ENCODE measurements around the gene PKIG. TPM values are rescaled to one million over a fixed set of nuclear protein-coding genes. Genes with fewer than 3 reads are reported as not detected.

PKIG gene
- total RNA-seq, 1 experiment from 2014 or later = 66.3 TPM

DNA sequence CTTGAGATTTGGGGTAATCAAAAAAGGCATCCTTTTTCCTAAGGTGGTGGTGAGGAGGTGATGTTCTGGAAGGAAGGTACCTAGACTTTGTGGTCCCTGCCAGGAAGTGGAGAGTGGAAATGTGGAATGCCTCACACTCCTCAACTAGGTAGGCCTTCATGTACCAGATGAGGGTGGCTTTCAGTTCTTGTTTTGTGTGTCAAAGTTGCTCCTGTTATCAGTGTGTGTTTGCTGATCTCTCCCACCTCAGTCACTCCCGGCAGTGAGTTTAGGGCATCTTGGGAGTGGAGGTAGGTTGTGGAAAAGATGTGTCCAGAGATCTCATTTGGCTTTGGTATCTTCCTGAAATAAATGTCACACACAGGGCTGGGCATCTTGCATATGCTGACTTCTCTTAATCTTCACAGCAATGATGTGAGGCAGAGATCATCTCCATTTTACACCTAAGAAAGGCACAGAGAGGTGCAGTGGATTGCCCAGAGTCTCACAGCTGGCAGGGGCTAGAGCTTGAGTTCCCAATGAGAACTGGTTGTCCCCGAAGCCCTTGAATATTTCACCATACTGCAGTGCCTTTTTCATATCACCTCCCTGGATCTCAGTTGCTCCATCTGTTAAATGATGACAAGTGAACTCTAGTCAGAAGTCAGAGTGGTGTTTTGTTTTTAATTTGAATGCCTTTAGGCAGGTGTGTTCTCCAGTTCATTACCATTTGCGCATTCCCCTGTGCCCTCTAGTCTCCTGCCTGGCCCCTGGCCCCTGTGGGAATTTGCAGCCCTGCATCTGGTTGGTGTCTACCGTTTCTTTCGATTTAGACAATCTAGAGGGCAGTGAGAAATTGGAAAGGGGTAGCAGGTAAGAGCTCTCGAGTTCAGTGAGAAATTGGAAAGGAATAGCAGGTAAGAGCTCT lies 2.9 kb downstream of the PKIG start:
- intact Hi-C loops (cut with micrococcal nuclease; ENCODE audit: unreplicated experiment) = no loop called here
- BruUV-seq (replicated peaks) = no TSS peak
- POLR2A ChIA-PET = interaction anchor here (0.8 kb wide), 1 partner anchor 32 kb away, joined by 4 read pairs; no protein-coding TSS in a partner anchor

DNA sequence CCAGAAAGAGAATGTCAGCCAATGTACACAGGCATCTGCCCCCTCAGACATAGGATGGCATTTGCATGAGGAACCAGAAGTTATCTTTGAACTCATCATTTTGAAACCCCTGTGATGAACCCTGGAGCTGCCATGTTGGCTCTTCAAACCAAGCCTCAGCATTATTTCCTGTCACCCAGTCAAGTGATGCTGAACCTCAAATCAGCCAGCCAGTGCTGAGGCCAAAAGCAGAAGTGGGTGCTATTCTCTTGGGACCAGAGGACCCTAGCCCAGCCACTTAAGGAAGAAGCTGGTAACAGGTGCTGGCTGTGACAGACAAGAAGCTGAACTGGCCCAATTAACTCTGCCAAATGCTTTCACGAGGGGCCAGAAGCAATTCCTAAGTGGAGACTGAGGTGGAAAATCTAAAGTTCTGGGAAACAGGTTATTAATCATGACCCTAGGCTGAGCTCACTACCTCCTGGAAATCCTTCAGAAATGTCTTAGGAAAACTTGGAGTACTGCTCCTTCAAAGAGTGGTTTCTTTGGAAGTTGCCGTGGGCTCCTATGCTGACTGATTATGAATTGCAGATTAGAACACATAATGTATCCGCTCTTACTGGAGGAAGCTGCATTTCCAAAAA lies 4.0 kb downstream of the PKIG start:
- no peak overlapping the region for H3K4me3 ChIP-seq (ENCODE audit: low read depth in 2 of 2, low read length in 2 of 2)
- BruUV-seq (replicated peaks) = no TSS peak
- no peaks in the 10 kb centered on the region for H3K9me3 ChIP-seq (ENCODE audit: control insufficient read depth, insufficient read depth, low read depth, low read length)
- no peaks in the 10 kb centered on the region for H3K36me3 ChIP-seq (ENCODE audit: control insufficient read depth, insufficient read depth, low read length)
- POLR2A ChIA-PET = interaction anchor here (0.6 to 0.8 kb wide), 2 partner anchors 33 to 378 kb away, joined by 4 to 5 read pairs; no protein-coding TSS in a partner anchor
- H3K27ac ChIP-seq (ENCODE audit: low read length) = peak overlapping the region; percentile 26; the same call in 1 of the 2 replicates
- peaks cover 30% of the 10 kb centered on the region for H3K4me1 ChIP-seq (ENCODE audit: control insufficient read depth, insufficient read depth, low read length)
- no peak for ATAC-seq
- CTCF ChIA-PET = interaction anchor here (0.7 kb wide), 1 partner anchor 16 kb away, joined by 6 read pairs; no protein-coding TSS in a partner anchor
- H3K27me3 ChIP-seq (ENCODE audit: control insufficient read depth, insufficient read depth, low read length) = no peaks in the 10 kb centered on the region
- TF ChIP-seq POLR2AphosphoS5 (IDR thresholded peaks at IDR 0.05; ENCODE audit: low read depth, low read length) = no peak
- no peak for TF ChIP-seq CTCF (IDR thresholded peaks at IDR 0.05)
- no peak for TF ChIP-seq SIN3A (IDR thresholded peaks at IDR 0.05; ENCODE audit: borderline replicate concordance, insufficient read depth, low read depth, low read length)
- no peak for TF ChIP-seq TCF7L2 (IDR thresholded peaks at IDR 0.05; ENCODE audit: low read depth, low read length)
- TF ChIP-seq, protein P1, sequence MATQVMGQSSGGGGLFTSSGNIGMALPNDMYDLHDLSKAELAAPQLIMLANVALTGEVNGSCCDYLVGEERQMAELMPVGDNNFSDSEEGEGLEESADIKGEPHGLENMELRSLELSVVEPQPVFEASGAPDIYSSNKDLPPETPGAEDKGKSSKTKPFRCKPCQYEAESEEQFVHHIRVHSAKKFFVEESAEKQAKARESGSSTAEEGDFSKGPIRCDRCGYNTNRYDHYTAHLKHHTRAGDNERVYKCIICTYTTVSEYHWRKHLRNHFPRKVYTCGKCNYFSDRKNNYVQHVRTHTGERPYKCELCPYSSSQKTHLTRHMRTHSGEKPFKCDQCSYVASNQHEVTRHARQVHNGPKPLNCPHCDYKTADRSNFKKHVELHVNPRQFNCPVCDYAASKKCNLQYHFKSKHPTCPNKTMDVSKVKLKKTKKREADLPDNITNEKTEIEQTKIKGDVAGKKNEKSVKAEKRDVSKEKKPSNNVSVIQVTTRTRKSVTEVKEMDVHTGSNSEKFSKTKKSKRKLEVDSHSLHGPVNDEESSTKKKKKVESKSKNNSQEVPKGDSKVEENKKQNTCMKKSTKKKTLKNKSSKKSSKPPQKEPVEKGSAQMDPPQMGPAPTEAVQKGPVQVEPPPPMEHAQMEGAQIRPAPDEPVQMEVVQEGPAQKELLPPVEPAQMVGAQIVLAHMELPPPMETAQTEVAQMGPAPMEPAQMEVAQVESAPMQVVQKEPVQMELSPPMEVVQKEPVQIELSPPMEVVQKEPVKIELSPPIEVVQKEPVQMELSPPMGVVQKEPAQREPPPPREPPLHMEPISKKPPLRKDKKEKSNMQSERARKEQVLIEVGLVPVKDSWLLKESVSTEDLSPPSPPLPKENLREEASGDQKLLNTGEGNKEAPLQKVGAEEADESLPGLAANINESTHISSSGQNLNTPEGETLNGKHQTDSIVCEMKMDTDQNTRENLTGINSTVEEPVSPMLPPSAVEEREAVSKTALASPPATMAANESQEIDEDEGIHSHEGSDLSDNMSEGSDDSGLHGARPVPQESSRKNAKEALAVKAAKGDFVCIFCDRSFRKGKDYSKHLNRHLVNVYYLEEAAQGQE (IDR thresholded peaks at IDR 0.05; ENCODE audit: insufficient read depth in 1 of 2, low read depth in 2 of 2, low read length in 1 of 2) = no peak
- intact Hi-C loops (cut with micrococcal nuclease; ENCODE audit: unreplicated experiment) = no loop called here
- in situ Hi-C loops (cut with HindIII; ENCODE audit: low pct_unique_long_range_greater_than_20kb, low sequenced_read_pairs) = no loop called here
- no peak for DNase-seq (ENCODE audit: low read depth, low spot score)

More for the DNA sequence above, 2.9 kb downstream of the PKIG start:
- ATAC-seq (no peak), DNase-seq (ENCODE audit: low read depth, low spot score) (no peak)
- no peaks in the 10 kb centered on the region for H3K9me3 ChIP-seq (ENCODE audit: control insufficient read depth, insufficient read depth, low read depth, low read length)
- in situ Hi-C loops (cut with HindIII; ENCODE audit: low pct_unique_long_range_greater_than_20kb, low sequenced_read_pairs) = no loop called here
- H3K27me3 ChIP-seq (ENCODE audit: control insufficient read depth, insufficient read depth, low read length) = no peaks in the 10 kb centered on the region
- no peak overlapping the region for H3K4me3 ChIP-seq (ENCODE audit: low read depth in 2 of 2, low read length in 2 of 2)
- H3K36me3 ChIP-seq (ENCODE audit: control insufficient read depth, insufficient read depth, low read length) = no peaks in the 10 kb centered on the region
- no peak for TF ChIP-seq CTCF (IDR thresholded peaks at IDR 0.05)
- peak overlapping the region; percentile 36; the same call in 1 of the 2 replicates for H3K27ac ChIP-seq (ENCODE audit: low read length)
- peaks cover 40% of the 10 kb centered on the region for H3K4me1 ChIP-seq (ENCODE audit: control insufficient read depth, insufficient read depth, low read length)
- CTCF ChIA-PET = no interaction called here

Measured in Panc1 (cell line).